Measurements from ENCODE around the gene PTAR1. TPM values are rescaled to one million over a fixed set of nuclear protein-coding genes. Genes with fewer than 3 reads are reported as not detected.

Gene PTAR1
- total RNA-seq (2022; extraction: Qiagen RNA extraction; ENCODE audit: low read depth) = 11.1 to 18.6 TPM (median 14.8 TPM) in 5 replicates

GRCh38 chr9:69759421-69760277 is at the start of gene PTAR1:
PTAR1 (minus strand) TSS chr9:69760011; CDS start chr9:69759938, 73 bp downstream.

GRCh38 chr9:69671879-69672595 is 87.8 kb downstream of the PTAR1 start, which contains the start of gene APBA1:
APBA1 (minus strand) TSS chr9:69672371.

Other genes starting within 250 kb of the PTAR1 start
- gene APBA1, start 87.6 kb downstream of the PTAR1 start, total RNA-seq (2022; extraction: Qiagen RNA extraction; ENCODE audit: low read depth) = 0.10 to 0.43 TPM (median 0.33 TPM) in 5 replicates
- 0.11 TPM in 1 of 5 replicates, not detected in the others for gene CFAP95, start 60.8 kb upstream of the PTAR1 start, total RNA-seq (2022; extraction: Qiagen RNA extraction; ENCODE audit: low read depth)

Data from A549 treated with CpdA at 1 μM for 4 hours (cell line).